Testis (tissue), 2 donors: ENCODE measurements around the gene SORCS3.

Experiments used
- POLR2A ChIP-seq: fragments of 450-650 bp; IDR thresholded peaks from one replicate; pipeline ENCODE4 v1.6.1; 2017; ENCODE audit warnings: antibody characterized with exemption, mild to moderate bottlenecking, moderate library complexity
- TF ChIP-seq, protein P1 (sequence below), 3 experiments: fragments of 450-650 bp in 2 of 3; fragments of 200-600 bp in 1 of 3; sonication (generic) in 1 of 3; IDR thresholded peaks; one replicate each; pipeline ENCODE4 v1.5.1; 2016 to 2019; ENCODE audit warnings: antibody characterized with exemption in 3 of 3, mild to moderate bottlenecking in 2 of 3, moderate library complexity in 1 of 3

DNA sequence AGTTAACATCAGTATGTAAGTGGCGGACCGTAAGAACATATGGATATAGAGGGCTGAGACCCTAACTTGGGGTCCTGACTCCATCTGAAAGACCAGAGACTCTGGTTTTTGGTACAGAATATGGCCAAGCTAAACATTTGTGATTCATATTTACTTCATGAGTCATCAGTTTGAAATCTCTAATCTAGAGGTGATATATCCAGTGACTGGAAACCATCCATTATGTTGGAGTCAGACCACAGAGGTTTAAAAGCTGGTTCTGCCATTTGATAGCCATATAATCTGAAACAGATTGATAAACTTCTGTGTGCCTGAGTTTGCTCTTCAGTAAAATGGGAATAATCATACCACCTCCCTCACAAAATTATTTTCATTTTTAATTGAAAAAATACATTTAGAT is 505.3 kb downstream of the SORCS3 start:
- TF ChIP-seq, protein P1, sequence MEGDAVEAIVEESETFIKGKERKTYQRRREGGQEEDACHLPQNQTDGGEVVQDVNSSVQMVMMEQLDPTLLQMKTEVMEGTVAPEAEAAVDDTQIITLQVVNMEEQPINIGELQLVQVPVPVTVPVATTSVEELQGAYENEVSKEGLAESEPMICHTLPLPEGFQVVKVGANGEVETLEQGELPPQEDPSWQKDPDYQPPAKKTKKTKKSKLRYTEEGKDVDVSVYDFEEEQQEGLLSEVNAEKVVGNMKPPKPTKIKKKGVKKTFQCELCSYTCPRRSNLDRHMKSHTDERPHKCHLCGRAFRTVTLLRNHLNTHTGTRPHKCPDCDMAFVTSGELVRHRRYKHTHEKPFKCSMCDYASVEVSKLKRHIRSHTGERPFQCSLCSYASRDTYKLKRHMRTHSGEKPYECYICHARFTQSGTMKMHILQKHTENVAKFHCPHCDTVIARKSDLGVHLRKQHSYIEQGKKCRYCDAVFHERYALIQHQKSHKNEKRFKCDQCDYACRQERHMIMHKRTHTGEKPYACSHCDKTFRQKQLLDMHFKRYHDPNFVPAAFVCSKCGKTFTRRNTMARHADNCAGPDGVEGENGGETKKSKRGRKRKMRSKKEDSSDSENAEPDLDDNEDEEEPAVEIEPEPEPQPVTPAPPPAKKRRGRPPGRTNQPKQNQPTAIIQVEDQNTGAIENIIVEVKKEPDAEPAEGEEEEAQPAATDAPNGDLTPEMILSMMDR (IDR thresholded peaks at IDR 0.05), result no peak
- TF ChIP-seq POLR2A, result no peak
